H9 (cell line): ENCODE results near the gene CDS2. TPM values are rescaled to one million over a fixed set of nuclear protein-coding genes. Genes with fewer than 3 reads are reported as not detected.

ENCODE experiments used
- DNase-seq: peaks from one replicate; pipeline ENCODE4 v3.0.0-alpha.2; 2017
- H2AFZ ChIP-seq: one replicate; pipeline ENCODE4 v1.6.1; 2013; ENCODE audit warnings: mild to moderate bottlenecking, low read length, control low read depth, moderate library complexity
- H2AK5ac ChIP-seq: 2 replicates; pipeline ENCODE4 v1.6.1; 2013; ENCODE audit warnings: low read length, control low read depth, mixed read lengths; ENCODE audit not compliant: insufficient read length
- H2BK120ac ChIP-seq: one replicate; pipeline ENCODE4 v1.6.1; 2013; ENCODE audit warnings: low read depth, mild to moderate bottlenecking, low read length, control low read depth, inconsistent platforms; ENCODE audit not compliant: poor library complexity, severe bottlenecking
- H2BK12ac ChIP-seq: 2 replicates; pipeline ENCODE4 v1.6.1; 2013; ENCODE audit warnings: low read length, control low read depth, mixed read lengths, low read depth; ENCODE audit not compliant: insufficient read length
- H2BK15ac ChIP-seq: 2 replicates; pipeline ENCODE4 v1.6.1; 2013; ENCODE audit warnings: low read depth, low read length, control low read depth
- H2BK20ac ChIP-seq: one replicate; pipeline ENCODE4 v1.6.1; 2013; ENCODE audit warnings: low read depth, mild to moderate bottlenecking, low read length, control low read depth, inconsistent platforms; ENCODE audit not compliant: poor library complexity, severe bottlenecking
- H2BK5ac ChIP-seq: 2 replicates; pipeline ENCODE4 v1.6.1; 2013; ENCODE audit warnings: low read length, control low read depth, mixed read lengths; ENCODE audit not compliant: insufficient read length
- H3K14ac ChIP-seq: 2 replicates; pipeline ENCODE4 v1.6.1; 2013; ENCODE audit warnings: low read length, control low read depth; ENCODE audit not compliant: insufficient read depth
- H3K18ac ChIP-seq: 2 replicates; pipeline ENCODE4 v1.6.1; 2013; ENCODE audit warnings: low read depth, mild to moderate bottlenecking, mixed read lengths, low read length, control low read depth; ENCODE audit not compliant: insufficient read length
- H3K23ac ChIP-seq: 2 replicates; pipeline ENCODE4 v1.6.1; 2013; ENCODE audit warnings: low read length, control low read depth, mixed read lengths, low read depth; ENCODE audit not compliant: insufficient read length
- H3K23me2 ChIP-seq: 2 replicates; pipeline ENCODE4 v1.6.1; 2013; ENCODE audit warnings: low read depth, mild to moderate bottlenecking, mixed read lengths, low read length, control low read depth; ENCODE audit not compliant: insufficient read length, poor library complexity, severe bottlenecking
- H3K27ac ChIP-seq: 2 replicates; pipeline ENCODE4 v1.5.1; 2013; ENCODE audit warnings: low read length, control low read depth, mixed read lengths, low read depth; ENCODE audit not compliant: insufficient read length
- H3K27me3 ChIP-seq: 2 replicates; pipeline ENCODE4 v1.6.1; 2013; ENCODE audit warnings: low read length, control low read depth, inconsistent platforms; ENCODE audit not compliant: insufficient read depth
- H3K4ac ChIP-seq: 2 replicates; pipeline ENCODE4 v1.6.1; 2013; ENCODE audit warnings: low read depth, mild to moderate bottlenecking, control low read depth, inconsistent platforms, low read length, moderate library complexity
- H3K4me1 ChIP-seq: 2 replicates; pipeline ENCODE4 v1.6.1; 2013; ENCODE audit warnings: low read length, control low read depth, inconsistent platforms; ENCODE audit not compliant: insufficient read depth
- H3K4me2 ChIP-seq: 2 replicates; pipeline ENCODE4 v1.6.1; 2013; ENCODE audit warnings: low read length, control low read depth, mixed read lengths; ENCODE audit not compliant: insufficient read length, insufficient read depth
- H3K56ac ChIP-seq: 2 replicates; pipeline ENCODE4 v1.6.1; 2013; ENCODE audit warnings: low read depth, mild to moderate bottlenecking, mixed read lengths, low read length, control low read depth; ENCODE audit not compliant: insufficient read length
- H3K79me1 ChIP-seq: 2 replicates; pipeline ENCODE4 v1.6.1; 2013; ENCODE audit warnings: low read depth, mild to moderate bottlenecking, moderate library complexity, low read length, control low read depth, inconsistent platforms; ENCODE audit not compliant: insufficient read depth, poor library complexity, severe bottlenecking
- H3K79me2 ChIP-seq: 2 replicates; pipeline ENCODE4 v1.6.1; 2013; ENCODE audit warnings: low read length, control low read depth, inconsistent platforms; ENCODE audit not compliant: insufficient read depth
- H3K9ac ChIP-seq: 2 replicates; pipeline ENCODE4 v1.6.1; 2013; ENCODE audit warnings: low read length, control low read depth, mixed read lengths; ENCODE audit not compliant: insufficient read length; ENCODE audit errors: extremely low read depth
- H3K9me3 ChIP-seq: one replicate; pipeline ENCODE4 v1.6.1; 2013; ENCODE audit warnings: low read depth, low read length, inconsistent platforms; ENCODE audit not compliant: control insufficient read depth
- H3T11ph ChIP-seq: one replicate; pipeline ENCODE4 v1.6.1; 2013; ENCODE audit warnings: mild to moderate bottlenecking, low read length, control low read depth, inconsistent platforms
- H4K20me1 ChIP-seq: one replicate; pipeline ENCODE4 v1.6.1; 2013; ENCODE audit not compliant: control insufficient read depth, insufficient read length, insufficient read depth
- H4K5ac ChIP-seq: 2 replicates; pipeline ENCODE4 v1.6.1; 2013; ENCODE audit warnings: low read depth, mild to moderate bottlenecking, mixed read lengths, low read length, control low read depth; ENCODE audit not compliant: insufficient read length
- H4K8ac ChIP-seq: replicated peaks from 2 replicates; pipeline ENCODE4 v1.6.1; 2013; ENCODE audit warnings: low read length, control low read depth, mixed read lengths, low read depth; ENCODE audit not compliant: insufficient read length
- H4K91ac ChIP-seq: 2 replicates; pipeline ENCODE4 v1.6.1; 2013; ENCODE audit warnings: low read depth, mild to moderate bottlenecking, moderate library complexity, mixed read lengths, low read length, control low read depth; ENCODE audit not compliant: insufficient read length
- H3K27ac Mint-ChIP-seq, 3 experiments: 2 replicates in 2 of 3; 3 replicates in 1 of 3; pipeline ENCODE4 v1.8.0; 2020 to 2021; ENCODE audit warnings: mixed read lengths in 3 of 3, mild to moderate bottlenecking in 1 of 3, moderate library complexity in 1 of 3
- H3K27me3 Mint-ChIP-seq: 2 replicates; pipeline ENCODE4 v1.8.0; 2021; ENCODE audit warnings: low read depth, mild to moderate bottlenecking, moderate library complexity, mixed read lengths
- H3K36me3 Mint-ChIP-seq, 3 experiments: 2 replicates in 2 of 3; 3 replicates in 1 of 3; pipeline ENCODE4 v1.8.0; 2020 to 2021; ENCODE audit warnings: low read depth in 3 of 3, mixed read lengths in 3 of 3; ENCODE audit not compliant: insufficient read depth in 1 of 3
- H3K4me1 Mint-ChIP-seq, 2 experiments: 2 replicates each; pipeline ENCODE4 v1.8.0; 2020; ENCODE audit warnings: mixed read lengths in 2 of 2
- H3K4me3 Mint-ChIP-seq, 2 experiments: 2 replicates in 1 of 2; 3 replicates in 1 of 2; pipeline ENCODE4 v1.8.0; 2020 to 2021; ENCODE audit warnings: mild to moderate bottlenecking in 2 of 2, mixed read lengths in 2 of 2, moderate library complexity in 1 of 2
- H3K9me3 Mint-ChIP-seq, 2 experiments: 2 replicates in 1 of 2; 3 replicates in 1 of 2; pipeline ENCODE4 v1.8.0; 2020; ENCODE audit warnings: mild to moderate bottlenecking in 2 of 2, mixed read lengths in 2 of 2, moderate library complexity in 1 of 2
- WGBS: extraction: QIAGEN DNeasy Blood & Tissue Kit; methylation state at CpG from one replicate; pipeline ENCODE4 v1.1.7; 2013; ENCODE audit warnings: missing lambda C conversion rate, low lambda C conversion rate, mixed read lengths; ENCODE audit not compliant: insufficient read length; ENCODE audit errors: extremely low coverage; 5-methylcytosine and 5-hydroxymethylcytosine counted together
- total RNA-seq: library from RNA; stranded (reverse); gene quantifications from 2 replicates; pipeline ENCODE4 v1.2.1, GENCODE V29; 2021
- TF ChIP-seq, protein P1 (sequence below): fragments of 200-600 bp; sonication (generic); conservative IDR thresholded peaks from 3 replicates; pipeline ENCODE4 v1.8.0; 2021; ENCODE audit warnings: antibody characterized with exemption, mild to moderate bottlenecking

Gene CDS2
- total RNA-seq, 1 experiment from 2014 or later = 63.2 TPM

DNA sequence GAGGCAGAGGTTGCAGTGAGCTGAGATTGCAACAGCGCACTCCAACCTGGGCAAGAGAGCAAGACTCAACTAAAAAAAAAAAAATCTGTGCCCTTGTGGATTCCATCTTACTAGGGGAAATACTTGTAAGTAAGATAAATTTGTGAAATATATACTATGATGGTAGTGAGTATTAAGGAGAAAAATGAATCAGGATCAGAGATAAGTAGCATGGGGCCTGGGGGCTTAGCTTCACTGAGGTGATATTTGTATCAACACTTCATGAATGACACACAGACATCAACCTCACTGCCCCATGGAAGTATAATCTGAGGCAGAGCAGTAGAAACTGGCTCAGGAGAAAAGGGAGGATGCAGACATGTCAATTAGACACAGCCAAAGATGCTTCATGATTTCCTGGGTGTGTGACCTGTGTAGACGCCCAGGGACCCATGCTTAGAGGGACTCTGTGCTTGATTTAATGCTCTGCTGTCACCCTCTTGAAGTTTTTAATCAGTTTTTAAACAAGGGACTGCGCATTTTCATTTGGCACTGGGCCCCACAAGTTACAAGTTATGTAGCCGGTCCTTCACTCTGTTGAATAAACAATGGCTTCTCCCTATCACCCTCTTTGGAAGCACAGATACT is 48.9 kb upstream of the CDS2 start:
- Histone ChIP-seq H3K79me1 (no peaks in the 10 kb centered on the region), H3K9ac (no peak overlapping the region), H3T11ph (no peak overlapping the region), H2BK15ac (no peak overlapping the region), H2BK20ac (no peak overlapping the region), H3K27ac (no peak overlapping the region), H3K4me2 (no peak overlapping the region), H2BK120ac (no peak overlapping the region), H2BK12ac (no peak overlapping the region), H3K4ac (no peak overlapping the region), H3K23ac (no peak overlapping the region), H3K79me2 (no peaks in the 10 kb centered on the region), H3K18ac (no peak overlapping the region), H3K9me3 (no peaks in the 10 kb centered on the region), H3K14ac (no peak overlapping the region; the same call in 1 of the 2 replicates), H3K23me2 (no peaks in the 10 kb centered on the region), H2AK5ac (no peak overlapping the region), H4K91ac (no peak overlapping the region), H2AFZ (no peak overlapping the region), H4K5ac (no peak overlapping the region), H3K56ac (no peak overlapping the region), H4K20me1 (no peaks in the 10 kb centered on the region), H3K4me1 (no peaks in the 10 kb centered on the region), H2BK5ac (no peak overlapping the region), H3K27me3 (no peaks in the 10 kb centered on the region), H4K8ac (no peak overlapping the region)
- TF ChIP-seq, protein P1, sequence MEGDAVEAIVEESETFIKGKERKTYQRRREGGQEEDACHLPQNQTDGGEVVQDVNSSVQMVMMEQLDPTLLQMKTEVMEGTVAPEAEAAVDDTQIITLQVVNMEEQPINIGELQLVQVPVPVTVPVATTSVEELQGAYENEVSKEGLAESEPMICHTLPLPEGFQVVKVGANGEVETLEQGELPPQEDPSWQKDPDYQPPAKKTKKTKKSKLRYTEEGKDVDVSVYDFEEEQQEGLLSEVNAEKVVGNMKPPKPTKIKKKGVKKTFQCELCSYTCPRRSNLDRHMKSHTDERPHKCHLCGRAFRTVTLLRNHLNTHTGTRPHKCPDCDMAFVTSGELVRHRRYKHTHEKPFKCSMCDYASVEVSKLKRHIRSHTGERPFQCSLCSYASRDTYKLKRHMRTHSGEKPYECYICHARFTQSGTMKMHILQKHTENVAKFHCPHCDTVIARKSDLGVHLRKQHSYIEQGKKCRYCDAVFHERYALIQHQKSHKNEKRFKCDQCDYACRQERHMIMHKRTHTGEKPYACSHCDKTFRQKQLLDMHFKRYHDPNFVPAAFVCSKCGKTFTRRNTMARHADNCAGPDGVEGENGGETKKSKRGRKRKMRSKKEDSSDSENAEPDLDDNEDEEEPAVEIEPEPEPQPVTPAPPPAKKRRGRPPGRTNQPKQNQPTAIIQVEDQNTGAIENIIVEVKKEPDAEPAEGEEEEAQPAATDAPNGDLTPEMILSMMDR = no peak
- Mint-ChIP-seq H3K36me3 (no peaks in the 10 kb centered on the region), H3K4me1 (peaks cover 18 to 19% of the 10 kb centered on the region in 2 experiments), H3K4me3 (no peak overlapping the region), H3K9me3 (no peaks in the 10 kb centered on the region), H3K27me3 (peaks cover 2% of the 10 kb centered on the region; the same call in 1 of the 2 replicates), H3K27ac (no peak overlapping the region)
- DNase-seq = no peak
- no CpG with 5 or more reads among the region's 4 CpGs for WGBS
